ENCODE results near the gene COL1A1. TPM values are rescaled to one million over a fixed set of nuclear protein-coding genes. Genes with fewer than 3 reads are reported as not detected.

Gene COL1A1
- total RNA-seq, 2 donors from 2014 or later, result 106 to 151 TPM

DNA sequence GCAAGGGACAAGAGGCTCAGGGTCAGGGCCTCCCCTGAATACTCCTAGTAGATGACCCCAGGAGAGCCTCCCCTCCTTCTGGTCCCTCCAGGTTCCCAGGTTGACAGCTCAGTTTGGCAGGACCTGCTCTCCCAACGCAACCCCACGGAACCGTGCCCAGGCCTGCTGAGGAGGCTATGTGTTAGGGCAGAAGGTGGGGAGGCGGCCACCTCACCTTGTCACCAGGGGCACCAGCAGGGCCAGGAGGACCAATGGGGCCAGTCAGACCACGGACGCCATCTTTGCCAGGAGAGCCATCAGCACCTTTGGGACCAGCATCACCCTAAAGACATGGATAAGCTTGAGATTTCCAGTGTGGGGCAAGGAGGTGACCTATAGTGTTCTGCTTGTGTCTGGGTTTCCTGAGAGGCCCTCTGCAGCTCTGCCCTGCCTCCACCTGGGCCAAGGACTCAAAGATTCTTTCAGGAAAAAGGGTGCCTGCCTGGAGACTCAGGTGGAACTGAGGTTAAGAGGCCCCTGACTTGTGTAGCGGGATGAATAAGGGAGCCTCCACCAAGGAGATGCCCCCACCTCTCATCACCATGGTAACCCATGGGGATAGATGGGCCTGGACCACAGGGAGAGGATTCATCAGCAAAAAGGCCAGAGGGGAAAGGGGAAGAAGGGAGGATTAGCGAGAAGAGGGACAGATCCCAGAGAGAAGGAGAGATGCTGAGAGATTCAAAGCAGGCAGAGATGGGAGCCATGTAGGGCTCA is 10.7 kb downstream of the COL1A1 start:
- no peak for ATAC-seq
- intact Hi-C loops (cut with DNase I), result no loop called here
- DNase-seq, result no peak

DNA sequence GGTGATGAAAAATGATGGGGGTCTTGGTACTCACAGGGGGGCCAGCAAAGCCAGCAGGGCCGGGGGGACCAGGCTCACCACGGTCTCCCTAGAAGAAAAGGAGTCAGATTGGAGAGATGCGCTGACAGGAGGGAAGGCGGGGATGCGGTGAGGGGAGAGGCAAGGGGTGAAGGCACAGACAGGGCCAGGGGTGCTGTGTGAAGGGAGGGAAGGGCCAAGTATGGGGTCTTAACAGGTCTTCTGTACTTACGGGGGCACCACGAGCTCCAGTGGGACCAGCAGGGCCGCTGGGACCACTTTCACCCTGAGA is 11.2 kb downstream of the COL1A1 start:
- ATAC-seq (no peak), DNase-seq (no peak)
- intact Hi-C loops (cut with DNase I), result no loop called here

DNA sequence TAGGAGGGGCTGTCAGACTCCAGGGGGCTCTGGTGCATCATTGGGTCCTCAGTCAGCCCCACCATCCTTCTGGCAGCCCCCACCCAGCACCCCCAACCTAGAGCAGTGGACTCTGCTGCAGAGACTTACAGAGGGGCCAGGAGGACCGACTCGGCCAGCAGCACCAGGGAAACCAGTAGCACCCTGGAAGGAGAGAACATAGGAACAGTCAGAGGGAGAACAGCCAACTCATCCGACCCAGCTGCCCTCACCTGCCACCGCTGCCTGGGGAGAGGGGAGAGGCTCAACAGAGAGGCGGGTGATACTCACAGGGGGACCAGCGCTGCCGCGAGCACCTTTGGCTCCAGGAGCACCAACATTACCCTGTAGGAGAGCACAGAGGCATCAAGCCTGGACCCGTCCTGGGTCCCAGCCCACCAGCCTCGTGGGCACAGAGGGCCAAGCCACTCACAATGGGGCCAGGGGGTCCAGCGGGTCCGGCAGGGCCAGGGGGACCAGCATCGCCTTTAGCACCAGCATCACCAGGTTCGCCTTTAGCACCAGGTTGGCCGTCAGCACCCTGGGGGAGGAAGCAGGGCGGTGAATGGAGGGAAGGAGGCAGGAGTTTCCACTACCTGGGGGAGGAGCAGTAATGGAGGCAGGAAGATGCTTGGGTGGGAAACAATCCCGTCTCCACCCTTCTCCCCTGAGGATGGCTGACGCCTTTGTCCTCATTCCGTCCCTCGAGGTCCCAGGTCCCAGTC is 11.7 kb downstream of the COL1A1 start:
- intact Hi-C loops (cut with DNase I), result no loop called here
- ATAC-seq (no peak), DNase-seq (no peak)

DNA sequence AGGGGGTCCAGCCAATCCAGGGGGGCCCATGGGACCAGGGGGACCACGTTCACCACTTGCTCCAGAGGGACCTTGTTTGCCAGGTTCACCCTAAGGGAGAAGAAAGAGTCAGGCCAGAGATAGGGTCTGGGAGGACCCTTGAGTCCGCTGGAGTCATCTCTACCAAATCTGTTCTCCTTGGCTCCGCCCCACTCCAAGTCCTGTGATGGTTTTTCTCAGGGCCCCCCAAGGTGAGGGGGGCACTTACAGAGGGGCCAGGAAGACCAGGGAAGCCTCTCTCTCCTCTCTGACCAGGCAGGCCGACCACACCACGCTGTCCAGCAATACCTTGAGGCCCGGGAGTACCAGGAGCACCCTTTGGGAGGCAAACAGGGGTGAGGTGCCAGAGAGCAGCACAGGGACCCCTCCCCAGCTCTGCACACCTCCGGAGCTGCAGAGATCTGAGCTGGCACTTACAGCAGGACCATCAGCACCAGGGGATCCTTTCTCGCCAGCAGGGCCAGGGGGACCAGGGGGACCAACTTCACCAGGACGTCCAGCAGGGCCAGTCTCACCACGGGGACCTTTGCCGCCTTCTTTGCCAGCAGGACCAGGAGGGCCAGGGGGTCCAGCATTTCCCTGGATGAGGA is 12.4 kb downstream of the COL1A1 start:
- no peak for DNase-seq
- no peak for ATAC-seq
- intact Hi-C loops (cut with DNase I), result no loop called here

DNA sequence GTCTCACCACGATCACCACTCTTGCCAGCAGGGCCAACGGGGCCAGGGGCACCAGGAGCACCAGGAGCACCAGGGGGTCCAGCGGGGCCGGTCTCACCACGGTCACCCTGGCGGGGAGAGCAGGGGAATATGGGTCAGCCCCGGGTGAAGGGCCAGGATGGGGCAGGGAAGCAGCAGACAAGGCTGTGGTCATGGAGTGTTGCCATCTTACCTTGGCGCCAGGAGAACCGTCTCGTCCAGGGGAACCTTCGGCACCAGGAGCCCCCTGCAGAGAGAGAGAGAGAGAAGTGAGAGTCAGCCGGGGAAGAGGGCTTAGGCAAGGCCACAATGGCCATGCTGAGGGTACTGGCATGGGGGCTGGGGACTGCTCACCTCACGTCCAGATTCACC is 12.9 kb downstream of the COL1A1 start:
- intact Hi-C loops (cut with DNase I), result no loop called here
- DNase-seq, result no peak
- no peak for ATAC-seq

DNA sequence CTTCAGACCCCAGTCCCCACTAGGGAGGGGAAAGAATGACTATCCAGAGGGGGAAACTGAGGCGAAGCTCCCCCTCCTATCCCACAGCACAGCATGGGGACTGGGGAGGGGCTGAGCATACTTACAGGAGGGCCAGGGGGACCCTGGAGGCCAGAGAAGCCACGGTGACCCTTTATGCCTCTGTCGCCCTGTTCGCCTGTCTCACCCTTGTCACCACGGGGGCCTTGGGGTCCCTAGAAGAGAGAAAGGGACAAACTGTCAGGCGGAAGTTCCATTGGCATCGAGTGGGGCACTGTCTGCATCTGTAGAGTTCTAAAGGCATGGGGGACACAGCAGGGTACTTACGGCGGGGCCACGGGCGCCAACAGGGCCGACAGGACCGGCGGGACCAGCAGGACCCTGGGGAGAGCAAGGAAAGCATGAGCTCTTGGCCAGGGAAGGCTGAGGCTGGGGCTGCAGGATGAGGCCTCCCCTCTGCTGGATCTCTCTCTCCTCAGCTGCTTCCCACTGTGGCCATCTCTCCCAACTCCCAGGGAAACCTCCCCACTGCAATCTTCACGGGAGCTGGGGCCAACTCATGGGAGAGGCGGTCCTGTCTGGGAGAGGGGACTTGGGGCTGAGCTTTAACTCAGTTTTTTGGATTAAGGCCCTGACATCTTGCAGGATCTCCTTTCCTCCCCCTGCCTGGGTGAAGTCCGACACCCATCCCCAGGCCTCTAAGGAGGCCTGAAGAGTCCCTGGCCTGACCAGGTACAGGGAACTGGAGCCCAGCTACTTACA is 13.5 kb downstream of the COL1A1 start:
- ATAC-seq (no peak), DNase-seq (no peak)
- intact Hi-C loops (cut with DNase I), result no loop called here

DNA sequence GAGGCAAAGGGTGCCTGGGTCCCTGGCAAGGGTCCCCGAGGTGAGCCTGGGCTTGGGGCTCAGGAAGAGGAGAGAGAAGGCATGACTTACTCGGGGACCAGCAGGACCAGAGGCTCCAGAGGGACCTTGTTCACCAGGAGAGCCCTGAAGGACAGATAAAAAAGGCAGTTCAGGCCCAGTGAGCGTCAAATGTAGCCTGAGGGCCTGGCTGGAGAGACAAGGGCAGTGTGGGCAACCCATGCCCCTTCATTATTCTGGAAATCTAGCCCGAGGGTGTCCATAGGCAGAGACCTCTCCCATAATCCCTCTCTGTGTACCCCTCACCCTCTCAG is 14.1 kb downstream of the COL1A1 start:
- DNase-seq (no peak), ATAC-seq (no peak)
- intact Hi-C loops (cut with DNase I), result no loop called here

DNA sequence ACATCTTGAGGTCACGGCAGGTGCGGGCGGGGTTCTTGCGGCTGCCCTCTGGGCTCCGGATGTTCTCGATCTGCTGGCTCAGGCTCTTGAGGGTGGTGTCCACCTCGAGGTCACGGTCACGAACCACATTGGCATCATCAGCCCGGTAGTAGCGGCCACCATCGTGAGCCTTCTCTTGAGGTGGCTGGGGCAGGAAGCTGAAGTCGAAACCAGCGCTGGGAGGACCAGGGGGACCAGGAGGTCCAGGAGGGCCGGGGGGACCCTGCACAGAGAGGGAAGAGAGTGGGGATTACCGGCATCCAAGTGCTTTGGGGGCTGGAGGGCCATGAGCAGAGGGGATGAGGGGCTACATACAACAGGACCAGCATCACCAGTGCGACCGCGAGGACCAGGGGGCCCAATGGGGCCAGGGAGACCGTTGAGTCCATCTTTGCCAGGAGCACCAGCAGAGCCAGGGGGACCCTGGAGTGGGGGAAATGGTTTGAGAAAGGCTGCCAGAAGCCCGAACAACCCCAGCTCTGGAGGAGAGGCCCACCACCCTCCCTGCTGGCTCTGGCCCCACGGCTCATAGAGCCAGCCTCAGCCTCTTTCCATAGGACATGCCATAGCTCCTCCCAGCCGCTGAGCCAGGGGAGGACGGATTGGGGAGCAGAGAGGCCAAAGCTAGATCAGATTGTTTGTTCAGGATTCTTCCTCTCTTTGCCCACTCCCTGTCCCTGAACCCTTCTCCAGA is 14.6 kb downstream of the COL1A1 start:
- no peak for DNase-seq
- ATAC-seq, result no peak
- intact Hi-C loops (cut with DNase I), result no loop called here

DNA sequence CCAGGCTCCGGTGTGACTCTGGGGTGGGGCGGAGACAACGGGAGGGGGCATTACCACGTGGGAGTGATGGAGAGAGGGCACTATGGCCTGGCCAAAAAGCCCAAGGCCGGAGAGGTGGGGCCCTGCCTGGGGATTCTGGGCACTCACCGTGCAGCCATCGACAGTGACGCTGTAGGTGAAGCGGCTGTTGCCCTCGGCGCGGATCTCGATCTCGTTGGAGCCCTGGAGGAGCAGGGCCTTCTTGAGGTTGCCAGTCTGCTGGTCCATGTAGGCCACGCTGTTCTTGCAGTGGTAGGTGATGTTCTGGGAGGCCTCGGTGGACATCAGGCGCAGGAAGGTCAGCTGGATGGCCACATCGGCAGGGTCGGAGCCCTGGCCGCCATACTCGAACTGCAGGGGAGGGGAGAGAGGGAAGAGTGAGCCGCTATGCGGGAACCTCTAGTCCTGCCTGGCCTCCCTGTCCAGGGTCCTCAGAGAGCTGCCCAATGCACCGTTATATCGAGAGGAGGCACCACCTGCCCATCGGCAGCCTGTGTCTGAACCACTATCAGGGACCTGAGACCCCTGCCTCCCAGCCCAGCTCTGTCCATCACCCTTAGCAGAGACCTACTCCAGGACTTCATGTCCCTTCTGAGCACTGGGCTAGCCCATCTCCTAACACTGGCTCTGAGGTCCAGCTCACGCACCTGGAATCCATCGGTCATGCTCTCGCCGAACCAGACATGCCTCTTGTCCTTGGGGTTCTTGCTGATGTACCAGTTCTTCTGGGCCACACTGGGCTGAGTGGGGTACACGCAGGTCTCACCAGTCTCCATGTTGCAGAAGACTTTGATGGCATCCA is 15.6 kb downstream of the COL1A1 start:
- ATAC-seq (no peak), DNase-seq (no peak)
- intact Hi-C loops (cut with DNase I), result no loop called here

DNA sequence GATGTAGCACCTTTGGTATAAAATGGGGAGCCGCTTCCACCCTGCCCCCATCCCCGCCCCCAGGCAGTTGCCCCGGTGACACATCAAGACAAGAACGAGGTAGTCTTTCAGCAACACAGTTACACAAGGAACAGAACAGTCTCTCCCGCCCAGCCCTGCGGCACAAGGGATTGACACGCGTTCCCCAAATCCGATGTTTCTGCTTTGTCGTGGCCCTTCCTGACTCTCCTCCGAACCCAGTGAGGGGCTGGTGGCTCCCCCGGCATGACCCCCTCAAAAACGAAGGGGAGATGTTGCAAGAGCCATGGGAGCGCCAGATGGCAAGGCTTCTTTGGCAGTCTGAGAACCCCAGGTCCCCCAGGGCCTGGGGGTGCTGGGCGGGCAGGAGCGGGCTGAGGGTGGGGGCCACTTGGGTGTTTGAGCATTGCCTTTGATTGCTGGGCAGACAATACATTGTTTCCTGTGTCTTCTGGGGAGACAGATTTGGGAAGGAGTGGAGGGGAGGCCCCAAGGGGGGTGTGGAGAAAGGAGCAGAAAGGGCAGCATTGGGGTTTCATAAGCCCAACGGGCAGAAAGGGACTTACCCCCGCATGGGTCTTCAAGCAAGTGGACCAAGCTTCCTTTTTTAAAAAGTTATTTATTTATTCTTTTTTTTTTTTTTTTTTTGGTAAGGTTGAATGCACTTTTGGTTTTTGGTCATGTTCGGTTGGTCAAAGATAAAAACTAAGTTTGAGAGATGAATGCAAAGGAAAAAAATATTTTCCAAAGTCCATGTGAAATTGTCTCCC is 16.6 kb downstream of the COL1A1 start:
- peak in 1 of 2 donors; percentile 55 for ATAC-seq
- intact Hi-C loops (cut with DNase I), result no loop called here
- DNase-seq, result peak; percentile 53

DNA sequence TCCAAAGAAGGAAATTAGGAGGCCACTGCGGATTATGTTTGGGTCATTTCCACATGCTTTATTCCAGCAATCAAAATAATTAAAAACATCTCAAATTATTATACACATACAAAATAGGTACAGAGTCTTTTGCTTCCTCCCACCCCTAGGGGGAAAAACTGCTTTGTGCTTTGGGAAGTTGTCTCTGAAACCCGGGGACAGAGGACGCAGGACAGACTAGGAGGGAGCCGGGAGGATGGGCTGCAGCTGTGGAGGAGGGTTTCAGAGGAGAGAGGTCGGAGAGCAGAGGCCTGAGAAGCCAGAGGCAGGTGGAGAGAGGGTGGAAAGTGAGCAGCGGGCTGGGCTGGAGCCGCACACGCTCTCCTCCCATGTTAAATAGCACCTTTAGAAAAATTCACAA is 17.4 kb downstream of the COL1A1 start:
- intact Hi-C loops (cut with DNase I), result no loop called here
- peak in 1 of 2 donors; percentile 2 for ATAC-seq
- DNase-seq, result no peak

DNA sequence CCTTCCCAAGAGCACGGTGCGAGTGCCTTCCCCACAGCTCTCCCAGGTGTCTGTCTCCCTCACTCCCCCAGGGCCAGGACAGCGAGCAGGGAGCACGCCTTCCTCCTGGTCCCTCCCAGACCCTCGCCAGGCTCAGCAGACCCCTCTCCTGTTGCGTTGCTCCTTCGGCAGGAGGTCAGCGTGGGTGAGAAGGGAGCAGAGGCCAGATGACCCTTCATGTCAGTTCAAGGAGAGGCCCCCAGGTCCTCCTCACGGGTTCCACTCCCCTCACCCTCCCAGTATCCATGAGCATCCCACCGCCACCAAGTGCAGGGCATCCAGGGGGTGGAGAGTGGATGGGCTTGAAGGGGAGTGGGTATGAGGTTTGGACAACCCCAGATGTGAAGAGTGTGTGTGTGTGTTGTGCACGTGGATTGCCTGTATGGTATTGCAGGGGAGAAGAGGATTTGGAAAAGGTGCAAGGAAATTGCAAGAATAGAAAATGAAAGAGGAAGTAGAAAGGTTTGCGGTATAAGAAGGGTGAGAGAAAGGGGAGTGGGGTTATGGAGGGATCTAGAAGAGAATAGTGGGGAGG is 17.9 kb downstream of the COL1A1 start:
- no peak for DNase-seq
- intact Hi-C loops (cut with DNase I), result no loop called here
- no peak for ATAC-seq

DNA sequence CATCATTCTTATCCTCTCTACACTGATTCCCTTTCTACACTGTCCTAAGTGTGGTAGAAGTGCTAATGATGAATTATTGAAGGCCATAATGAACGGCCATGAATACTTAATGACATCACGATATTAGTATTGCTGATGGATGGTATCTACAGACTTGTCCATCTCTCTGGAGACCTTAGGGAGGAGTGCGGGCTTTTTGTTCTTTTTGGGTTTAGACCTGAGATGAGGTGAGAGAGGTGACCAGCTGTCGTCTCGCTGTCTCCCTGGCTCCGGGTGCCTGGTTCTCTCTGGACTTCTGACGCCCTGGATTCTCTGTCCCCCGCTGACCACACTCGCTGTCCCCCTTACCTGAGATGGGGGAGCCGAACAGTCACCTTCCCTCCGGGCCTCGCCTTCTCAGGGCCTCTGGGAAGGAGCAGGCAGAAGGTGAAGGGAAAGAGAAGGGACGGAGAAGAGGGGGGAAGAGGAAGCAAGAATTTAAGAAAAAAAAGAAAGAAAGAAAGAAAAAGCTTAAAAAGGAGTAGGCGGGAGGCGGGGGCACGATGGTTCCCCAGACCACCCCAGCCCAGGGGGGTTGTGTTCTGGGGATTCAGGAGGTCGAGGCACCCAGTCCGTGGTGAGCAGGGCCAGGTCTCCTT is 18.5 kb downstream of the COL1A1 start:
- ATAC-seq (no peak), DNase-seq (no peak)
- intact Hi-C loops (cut with DNase I), result no loop called here

DNA sequence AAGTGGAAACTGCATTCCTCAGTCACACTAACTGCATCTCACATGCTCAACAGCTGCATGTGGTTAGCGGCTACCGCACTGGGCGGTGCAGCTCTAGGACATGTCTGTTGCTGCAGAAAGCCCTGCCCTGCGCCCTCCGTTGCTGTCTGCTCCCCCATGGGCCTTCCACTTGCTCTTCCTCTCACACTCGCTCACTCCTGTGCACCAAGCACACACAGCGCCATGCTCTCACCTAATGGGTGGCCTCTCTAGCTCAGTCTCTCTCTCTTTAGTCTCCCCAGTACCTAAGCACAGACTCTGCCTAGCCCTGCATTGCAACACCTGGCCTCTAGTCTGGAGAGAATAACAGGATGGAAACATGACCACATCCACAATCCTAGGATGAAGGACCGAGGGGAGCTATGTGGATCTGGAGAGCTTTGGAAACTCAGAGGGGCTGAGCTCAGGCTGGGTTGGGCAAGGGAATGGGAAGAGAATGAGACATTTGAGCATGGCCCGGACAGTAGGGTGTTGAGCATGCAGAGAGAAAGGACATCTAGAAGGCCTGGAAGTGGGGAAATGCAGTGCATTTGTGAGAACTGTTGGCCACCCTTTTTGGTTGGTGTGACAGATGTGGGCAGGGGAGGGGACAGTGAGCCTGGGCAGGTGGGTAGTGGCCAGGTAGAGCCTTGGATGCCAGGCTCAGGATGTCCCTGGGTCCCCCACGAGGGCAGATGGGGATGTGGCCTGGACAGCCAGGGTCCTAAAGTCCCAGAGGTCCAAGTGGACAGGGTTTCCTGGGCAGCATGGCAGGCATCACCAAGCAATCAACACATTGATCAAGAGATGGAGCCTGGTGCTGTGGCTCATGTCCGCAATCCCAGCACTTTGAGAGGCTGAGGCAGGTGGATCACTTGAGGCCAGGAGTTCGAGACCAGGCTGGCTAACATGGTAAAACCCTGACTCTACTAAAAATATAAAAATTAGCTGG is 19.6 kb downstream of the COL1A1 start:
- ATAC-seq, result no peak
- intact Hi-C loops (cut with DNase I), result no loop called here
- DNase-seq, result no peak

DNA sequence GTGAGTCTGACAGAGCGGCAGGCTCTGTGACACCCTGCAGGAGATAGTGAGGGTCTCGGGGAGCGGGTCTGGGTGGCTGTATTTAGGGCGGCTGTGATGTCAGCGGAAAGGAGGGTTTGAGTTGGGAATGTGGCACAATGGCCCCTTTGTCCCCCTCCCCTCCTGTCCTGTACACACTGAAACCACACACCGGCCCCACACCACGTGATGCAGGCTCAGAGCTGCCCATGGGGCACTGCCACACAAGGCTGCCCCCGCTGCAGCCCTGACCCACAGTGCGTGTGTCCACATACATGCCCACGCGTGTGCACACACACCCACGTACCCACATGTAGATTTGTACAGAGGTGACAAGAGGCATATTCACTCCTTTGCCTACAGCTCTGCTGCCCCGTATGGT is 20.3 kb downstream of the COL1A1 start:
- intact Hi-C loops (cut with DNase I), result no loop called here
- ATAC-seq (no peak), DNase-seq (no peak)

DNA sequence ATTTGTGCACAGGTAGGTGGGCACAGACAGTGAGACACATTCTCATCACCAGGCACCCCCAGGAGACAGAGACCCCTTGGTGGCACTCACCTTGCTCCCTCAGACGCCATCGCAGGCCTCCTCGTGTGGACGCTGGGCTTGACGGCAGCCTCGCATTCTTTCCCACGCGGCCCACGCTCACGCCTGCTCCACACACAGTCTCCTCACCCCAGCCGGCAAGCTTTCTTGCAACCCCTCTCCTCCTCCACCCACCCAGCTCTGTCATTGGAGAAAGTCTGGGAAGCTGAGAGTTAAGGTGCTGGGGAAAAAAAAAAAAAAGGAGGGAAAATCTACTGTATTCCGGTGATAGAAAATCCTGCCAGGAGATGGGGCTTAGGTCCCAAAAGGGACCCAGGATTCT is 20.8 kb downstream of the COL1A1 start:
- intact Hi-C loops (cut with DNase I), result no loop called here

More for the DNA sequence above, 20.8 kb downstream of the COL1A1 start:
- no peak for DNase-seq
- no peak for ATAC-seq

Measured in left cardiac atrium (tissue), 4 donors.